Measurements from ENCODE around the gene SUMO3.
A peak's percentile ranks its signal among the peaks of the same experiment; 100 is the strongest.

Gene SUMO3

DNA sequence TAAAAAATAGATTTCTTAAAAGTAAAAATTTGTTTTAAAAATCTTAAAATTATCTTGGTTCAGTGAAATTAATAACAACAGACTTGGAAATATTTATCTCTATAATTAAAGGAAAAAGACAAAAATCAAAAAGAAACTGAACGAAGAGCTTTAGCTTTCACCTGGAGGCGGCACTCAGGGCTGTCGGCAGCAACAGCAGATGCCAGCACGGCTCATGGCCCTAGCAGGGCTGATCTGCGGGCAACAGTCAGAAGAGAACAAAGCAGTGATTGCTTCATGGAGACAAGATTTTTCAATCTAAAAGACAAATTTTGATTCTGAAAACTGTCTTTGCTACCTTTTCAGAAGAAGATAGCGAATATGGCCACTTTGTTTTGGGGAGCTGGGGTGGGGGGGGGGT is 38.9 kb downstream of the SUMO3 start:
- no peak overlapping the region for H3K27ac ChIP-seq

DNA sequence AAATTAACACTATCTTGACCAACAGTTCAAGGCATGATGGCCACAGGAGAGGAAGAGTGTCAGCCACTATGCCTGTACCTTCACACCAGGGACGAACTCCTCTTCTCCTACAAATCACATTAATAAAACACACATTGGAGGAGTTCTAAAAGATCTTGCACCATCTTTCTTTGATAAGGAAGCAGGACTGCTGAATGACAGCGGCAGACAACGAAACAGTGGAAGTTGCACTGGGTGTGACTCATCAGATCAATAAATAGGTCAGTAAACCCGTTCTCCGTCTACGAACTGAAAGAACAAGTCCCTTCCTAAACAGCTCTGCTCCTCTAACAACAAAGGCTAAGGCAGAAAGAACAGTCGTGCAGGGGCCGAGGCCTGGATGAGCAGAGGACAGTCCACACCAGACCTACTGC is 39.4 kb downstream of the SUMO3 start:
- no peak overlapping the region for H3K27ac ChIP-seq
- TF ChIP-seq, protein P1, sequence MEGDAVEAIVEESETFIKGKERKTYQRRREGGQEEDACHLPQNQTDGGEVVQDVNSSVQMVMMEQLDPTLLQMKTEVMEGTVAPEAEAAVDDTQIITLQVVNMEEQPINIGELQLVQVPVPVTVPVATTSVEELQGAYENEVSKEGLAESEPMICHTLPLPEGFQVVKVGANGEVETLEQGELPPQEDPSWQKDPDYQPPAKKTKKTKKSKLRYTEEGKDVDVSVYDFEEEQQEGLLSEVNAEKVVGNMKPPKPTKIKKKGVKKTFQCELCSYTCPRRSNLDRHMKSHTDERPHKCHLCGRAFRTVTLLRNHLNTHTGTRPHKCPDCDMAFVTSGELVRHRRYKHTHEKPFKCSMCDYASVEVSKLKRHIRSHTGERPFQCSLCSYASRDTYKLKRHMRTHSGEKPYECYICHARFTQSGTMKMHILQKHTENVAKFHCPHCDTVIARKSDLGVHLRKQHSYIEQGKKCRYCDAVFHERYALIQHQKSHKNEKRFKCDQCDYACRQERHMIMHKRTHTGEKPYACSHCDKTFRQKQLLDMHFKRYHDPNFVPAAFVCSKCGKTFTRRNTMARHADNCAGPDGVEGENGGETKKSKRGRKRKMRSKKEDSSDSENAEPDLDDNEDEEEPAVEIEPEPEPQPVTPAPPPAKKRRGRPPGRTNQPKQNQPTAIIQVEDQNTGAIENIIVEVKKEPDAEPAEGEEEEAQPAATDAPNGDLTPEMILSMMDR (IDR thresholded peaks at IDR 0.05), result no peak
- TF ChIP-seq ZFX (IDR thresholded peaks at IDR 0.05; ENCODE audit: borderline replicate concordance), result no peak

More for the DNA sequence above, 38.9 kb downstream of the SUMO3 start:
- TF ChIP-seq ZFX (IDR thresholded peaks at IDR 0.05; ENCODE audit: borderline replicate concordance), result no peak
- TF ChIP-seq, protein P1 (IDR thresholded peaks at IDR 0.05), result no peak

DNA sequence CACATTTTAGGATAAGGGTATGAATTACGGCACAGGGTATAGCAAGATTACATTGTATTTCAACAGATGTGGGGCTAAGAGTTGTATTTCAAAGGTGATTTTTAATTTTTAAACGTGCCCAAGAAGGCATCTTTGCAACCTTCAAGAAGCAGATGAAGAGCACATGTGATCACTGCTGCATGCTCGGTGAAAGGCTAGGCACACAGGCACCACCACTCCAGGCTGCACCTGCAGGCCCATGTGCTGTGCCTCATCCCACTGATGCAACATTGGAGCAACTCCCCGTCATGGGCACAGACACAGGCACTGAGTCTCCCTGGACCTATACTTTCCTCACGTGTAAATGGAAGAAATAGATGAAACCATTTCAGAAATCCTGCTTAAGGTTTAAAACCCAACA is 39.8 kb downstream of the SUMO3 start:
- TF ChIP-seq, protein P1 (IDR thresholded peaks at IDR 0.05), result no peak
- TF ChIP-seq ZFX (IDR thresholded peaks at IDR 0.05; ENCODE audit: borderline replicate concordance), result no peak

DNA sequence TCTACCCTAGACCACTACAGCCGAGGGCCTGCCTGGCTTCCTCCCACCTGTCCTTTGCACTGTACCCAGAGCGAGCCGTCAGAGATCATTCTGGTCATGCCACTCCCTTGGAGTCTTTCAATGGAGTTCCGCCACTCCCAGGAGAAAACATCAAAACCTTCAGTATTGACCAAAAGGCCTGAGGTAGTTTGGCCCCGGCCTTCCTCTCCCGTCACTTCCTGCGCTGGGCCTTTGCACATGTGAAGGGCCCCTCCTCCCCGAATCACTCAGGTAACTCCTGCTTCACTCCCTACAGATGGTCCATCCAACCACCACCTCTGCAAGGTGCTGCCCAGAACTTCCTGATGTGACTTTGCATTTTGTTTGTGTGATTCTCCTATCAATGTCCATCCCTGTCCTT is 42.9 kb downstream of the SUMO3 start:
- TF ChIP-seq, protein P1 (IDR thresholded peaks at IDR 0.05), result no peak
- no peak for TF ChIP-seq ZFX (IDR thresholded peaks at IDR 0.05; ENCODE audit: borderline replicate concordance)
- no peak overlapping the region for H3K27ac ChIP-seq

More for the DNA sequence above, 39.8 kb downstream of the SUMO3 start:
- no peak overlapping the region for H3K27ac ChIP-seq

DNA sequence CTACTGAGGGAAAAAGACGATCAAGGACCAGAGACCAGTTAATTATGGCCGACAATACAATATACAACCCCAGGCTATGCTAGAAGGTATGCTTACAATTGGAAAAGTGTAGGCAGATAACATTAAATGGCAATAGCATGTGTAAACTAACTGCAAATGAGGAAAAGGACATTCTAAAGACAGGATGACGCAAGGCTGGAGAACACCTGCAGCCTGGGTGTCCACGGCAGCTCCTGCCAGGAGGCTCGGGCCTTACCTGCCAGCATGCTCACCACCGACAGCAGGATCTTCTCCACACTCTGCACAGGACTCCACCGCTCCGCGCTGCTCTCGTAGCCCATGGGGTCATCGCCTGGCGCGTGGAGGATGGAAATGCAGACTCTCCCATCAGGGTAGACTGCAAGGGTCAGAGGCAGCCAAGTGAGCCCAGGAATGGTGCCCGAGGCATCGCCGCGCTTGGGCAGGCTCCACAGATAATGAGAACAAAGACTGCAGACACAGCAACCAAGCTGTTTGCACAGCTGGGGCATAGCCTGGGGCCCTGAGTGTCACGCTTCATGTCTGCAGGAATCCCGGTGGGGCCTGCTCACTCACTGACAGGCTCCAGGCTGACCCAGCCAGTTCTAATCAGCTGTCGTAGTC is 44.5 kb downstream of the SUMO3 start:
- 0 out of 2 replicates have a peak overlapping the region, but pooled peaks have one; percentile 7 for H3K27ac ChIP-seq
- TF ChIP-seq, protein P1 (IDR thresholded peaks at IDR 0.05), result no peak
- no peak for TF ChIP-seq ZFX (IDR thresholded peaks at IDR 0.05; ENCODE audit: borderline replicate concordance)

DNA sequence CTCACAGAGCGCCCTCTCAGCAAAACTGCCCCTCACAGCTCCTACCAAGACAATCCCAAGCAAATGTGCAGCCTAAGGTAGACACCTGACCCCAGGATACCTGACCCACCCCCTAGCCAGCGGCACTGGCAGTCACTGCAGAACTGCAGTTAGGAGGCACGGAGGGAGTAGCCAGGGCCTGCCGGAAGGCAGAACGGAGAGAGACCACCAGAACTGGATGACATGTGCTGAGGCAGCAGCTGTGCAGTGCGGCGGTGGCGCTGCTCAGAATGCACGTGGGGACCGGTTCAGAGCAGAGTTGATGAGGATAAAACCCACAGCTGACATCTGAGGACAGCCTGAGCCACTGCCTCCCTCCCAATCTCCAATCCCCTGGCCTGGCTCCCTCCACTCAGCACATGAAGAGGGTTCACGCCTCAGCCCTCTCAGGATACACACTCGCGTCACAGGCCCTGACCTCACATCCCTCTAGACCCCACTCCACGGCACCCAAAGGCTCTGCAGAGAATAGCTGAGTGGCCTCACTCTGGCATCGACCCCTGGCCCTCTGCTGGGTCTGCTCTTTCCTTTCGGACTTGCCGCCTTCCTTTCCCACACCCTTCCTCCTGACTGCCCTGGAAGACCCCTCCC is 45.9 kb downstream of the SUMO3 start:
- TF ChIP-seq, protein P1 (IDR thresholded peaks at IDR 0.05), result no peak
- no peak for TF ChIP-seq ZFX (IDR thresholded peaks at IDR 0.05; ENCODE audit: borderline replicate concordance)

More for the DNA sequence above, 45.9 kb downstream of the SUMO3 start:
- no peak overlapping the region for H3K27ac ChIP-seq

Data from 22Rv1 (cell line).